GM18867 (cell line): ENCODE results near the gene GJD3.

Source experiments
- ATAC-seq: cut with Tn5 transposase; IDR thresholded peaks from one replicate; pipeline ENCODE4 v1.9.1; 2021; ENCODE audit warnings: mild to moderate bottlenecking, moderate library complexity; ENCODE audit not compliant: unreplicated experiment

GJD3 gene

DNA sequence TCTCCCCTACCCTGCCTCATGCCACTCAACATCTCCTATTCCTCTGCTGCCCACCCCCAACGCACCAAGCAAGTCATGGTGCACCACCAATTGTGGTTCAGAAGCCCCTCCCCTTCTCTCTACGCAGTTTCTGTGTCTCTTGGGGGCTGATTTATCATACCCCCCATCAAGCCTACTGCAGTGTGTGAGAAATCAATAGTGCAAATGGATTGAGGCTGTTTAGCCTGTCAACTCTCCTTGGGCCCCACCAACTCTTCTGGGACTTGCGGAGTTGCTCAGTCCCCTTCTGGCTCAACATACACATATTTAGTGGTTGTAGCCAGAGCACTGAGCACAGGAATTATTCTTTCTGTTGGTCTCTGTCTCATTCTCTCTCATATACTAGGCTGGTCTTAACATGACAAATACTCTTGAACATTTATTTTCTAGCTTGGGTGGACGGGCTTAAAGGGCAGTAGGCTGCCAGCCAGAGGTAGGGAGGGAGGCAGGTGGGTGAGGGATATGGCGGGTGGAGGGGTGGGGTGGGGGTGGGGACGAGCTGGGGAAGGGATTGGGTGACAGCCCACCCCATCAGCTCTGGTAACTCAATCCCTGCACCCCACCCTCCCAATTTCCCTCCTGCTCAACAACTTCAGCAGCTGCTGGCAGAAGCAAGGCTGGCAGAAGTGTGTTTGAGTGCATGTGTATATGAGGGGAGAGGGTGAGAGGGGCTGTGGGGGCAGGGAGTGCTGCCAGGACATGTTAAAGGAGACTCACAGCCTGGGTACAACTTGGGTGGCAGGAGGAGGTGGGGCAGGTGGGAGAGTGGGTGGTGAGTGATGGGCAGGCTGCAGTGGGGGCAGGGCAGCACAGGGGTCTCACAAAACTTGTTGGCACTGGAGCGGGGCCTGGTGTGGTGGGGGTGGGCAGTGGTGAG lies 50.6 kb downstream of the GJD3 start:
- ATAC-seq, result no peak
